ENCODE data around the gene ADK. TPM values are rescaled to one million over a fixed set of nuclear protein-coding genes. Genes with fewer than 3 reads are reported as not detected.

Gene ADK
- total and polyA plus RNA-seq, 2 of the 13 experiments (the other 11 are each of a cell fraction or from before 2014, with no cell fraction given): 48.6 to 79.1 TPM

DNA sequence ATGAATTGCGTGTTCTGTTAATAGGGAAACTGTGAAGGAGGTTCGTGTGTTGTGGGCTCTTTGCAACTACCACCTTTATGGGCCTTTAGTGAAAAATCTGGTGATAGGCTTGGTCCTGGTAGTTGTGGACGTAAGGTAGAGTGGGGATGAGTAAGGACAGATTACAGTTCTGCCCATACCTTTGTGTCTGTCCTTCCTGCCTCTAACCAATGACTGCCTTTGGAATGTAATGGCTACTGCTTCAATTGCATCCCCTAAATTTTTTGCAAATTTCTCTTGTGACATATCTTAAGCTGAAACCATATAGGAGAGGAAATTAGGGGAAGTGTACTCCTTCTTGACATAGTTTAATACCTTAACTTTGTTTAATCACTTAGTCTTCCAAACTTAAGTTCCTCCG lies 82.3 kb downstream of the ADK start:
- Histone ChIP-seq H3K9ac (ENCODE audit: insufficient read depth, low read depth, low read length) (no peak overlapping the region), H3K27me3 (ENCODE audit: control insufficient read depth in 1 of 2, insufficient read depth in 2 of 2, low read length in 2 of 2) (no peaks in the 10 kb centered on the region), H3K4me2 (ENCODE audit: low read depth, low read length) (no peak overlapping the region), H4K20me1 (ENCODE audit: insufficient read depth, low read length) (no peaks in the 10 kb centered on the region), H3K36me3 (replicated peaks in 1 of 2; ENCODE audit: control insufficient read depth in 1 of 2, insufficient read depth in 2 of 2, low read length in 2 of 2) (0 out of 5 replicates have a peak, but pooled peaks cover 0 to 6% of the 10 kb centered on the region in 2 experiments), H3K27ac (ENCODE audit: extremely low read length, insufficient read depth, low read length) (no peak overlapping the region), H2AFZ (ENCODE audit: low read length) (no peak overlapping the region), H3K4me3 (replicated peaks in 1 of 3; ENCODE audit: insufficient read depth in 1 of 3, low read depth in 2 of 3, low read length in 3 of 3) (no peak overlapping the region), H3K79me2 (ENCODE audit: insufficient read depth, low read length) (peaks cover 7% of the 10 kb centered on the region), H3K4me1 (ENCODE audit: insufficient read depth, low read length) (peaks cover 9% of the 10 kb centered on the region; the same call in 1 of the 2 replicates), H3K9me3 (ENCODE audit: low read length) (no peaks in the 10 kb centered on the region)
- in situ Hi-C loops (cut with HindIII; ENCODE audit: extremely low pct_ligation_motif_present, low pct_unique_long_range_greater_than_20kb) (no loop called here), intact Hi-C loops (cut with micrococcal nuclease; ENCODE audit: unreplicated experiment) (no loop called here)
- DNase-seq (ENCODE audit: low spot score): no peak
- TF ChIP-seq PTBP1 (IDR thresholded peaks at IDR 0.05; ENCODE audit: low read depth, low read length, poor library complexity, severe bottlenecking) (no peak), SRSF4 (IDR thresholded peaks at IDR 0.05; ENCODE audit: low read depth, low read length, poor library complexity, severe bottlenecking) (no peak), ZNF703 (CRISPR knock-in tag; IDR thresholded peaks at IDR 0.05; ENCODE audit: borderline replicate concordance) (no peak), ELF4 (CRISPR knock-in tag; IDR thresholded peaks at IDR 0.05; ENCODE audit: borderline replicate concordance) (no peak), HOXD1 (CRISPR knock-in tag; IDR thresholded peaks at IDR 0.05) (no peak), NR2F2 (IDR thresholded peaks at IDR 0.05; ENCODE audit: borderline replicate concordance, low read depth) (no peak), NAIF1 (CRISPR knock-in tag; IDR thresholded peaks at IDR 0.05; ENCODE audit: borderline replicate concordance) (no peak)
- TF ChIP-seq, protein P1, sequence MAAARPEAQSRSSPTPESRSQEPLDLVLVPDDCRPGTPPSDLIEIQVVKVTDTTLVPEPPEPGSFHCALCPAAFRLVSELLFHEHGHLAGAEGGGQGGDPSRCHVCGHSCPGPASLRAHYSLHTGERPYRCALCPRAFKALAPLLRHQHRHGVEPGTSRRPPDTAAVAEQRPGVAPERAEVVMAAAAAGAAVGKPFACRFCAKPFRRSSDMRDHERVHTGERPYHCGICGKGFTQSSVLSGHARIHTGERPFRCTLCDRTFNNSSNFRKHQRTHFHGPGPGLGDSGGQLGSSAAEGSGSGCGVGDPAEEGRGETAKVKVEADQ (CRISPR knock-in tag; IDR thresholded peaks at IDR 0.05; ENCODE audit: borderline replicate concordance): no peak
- TF ChIP-seq, protein P2, sequence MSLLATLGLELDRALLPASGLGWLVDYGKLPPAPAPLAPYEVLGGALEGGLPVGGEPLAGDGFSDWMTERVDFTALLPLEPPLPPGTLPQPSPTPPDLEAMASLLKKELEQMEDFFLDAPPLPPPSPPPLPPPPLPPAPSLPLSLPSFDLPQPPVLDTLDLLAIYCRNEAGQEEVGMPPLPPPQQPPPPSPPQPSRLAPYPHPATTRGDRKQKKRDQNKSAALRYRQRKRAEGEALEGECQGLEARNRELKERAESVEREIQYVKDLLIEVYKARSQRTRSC (CRISPR knock-in tag; IDR thresholded peaks at IDR 0.05; ENCODE audit: low read depth): no peak
- TF ChIP-seq, protein P3, sequence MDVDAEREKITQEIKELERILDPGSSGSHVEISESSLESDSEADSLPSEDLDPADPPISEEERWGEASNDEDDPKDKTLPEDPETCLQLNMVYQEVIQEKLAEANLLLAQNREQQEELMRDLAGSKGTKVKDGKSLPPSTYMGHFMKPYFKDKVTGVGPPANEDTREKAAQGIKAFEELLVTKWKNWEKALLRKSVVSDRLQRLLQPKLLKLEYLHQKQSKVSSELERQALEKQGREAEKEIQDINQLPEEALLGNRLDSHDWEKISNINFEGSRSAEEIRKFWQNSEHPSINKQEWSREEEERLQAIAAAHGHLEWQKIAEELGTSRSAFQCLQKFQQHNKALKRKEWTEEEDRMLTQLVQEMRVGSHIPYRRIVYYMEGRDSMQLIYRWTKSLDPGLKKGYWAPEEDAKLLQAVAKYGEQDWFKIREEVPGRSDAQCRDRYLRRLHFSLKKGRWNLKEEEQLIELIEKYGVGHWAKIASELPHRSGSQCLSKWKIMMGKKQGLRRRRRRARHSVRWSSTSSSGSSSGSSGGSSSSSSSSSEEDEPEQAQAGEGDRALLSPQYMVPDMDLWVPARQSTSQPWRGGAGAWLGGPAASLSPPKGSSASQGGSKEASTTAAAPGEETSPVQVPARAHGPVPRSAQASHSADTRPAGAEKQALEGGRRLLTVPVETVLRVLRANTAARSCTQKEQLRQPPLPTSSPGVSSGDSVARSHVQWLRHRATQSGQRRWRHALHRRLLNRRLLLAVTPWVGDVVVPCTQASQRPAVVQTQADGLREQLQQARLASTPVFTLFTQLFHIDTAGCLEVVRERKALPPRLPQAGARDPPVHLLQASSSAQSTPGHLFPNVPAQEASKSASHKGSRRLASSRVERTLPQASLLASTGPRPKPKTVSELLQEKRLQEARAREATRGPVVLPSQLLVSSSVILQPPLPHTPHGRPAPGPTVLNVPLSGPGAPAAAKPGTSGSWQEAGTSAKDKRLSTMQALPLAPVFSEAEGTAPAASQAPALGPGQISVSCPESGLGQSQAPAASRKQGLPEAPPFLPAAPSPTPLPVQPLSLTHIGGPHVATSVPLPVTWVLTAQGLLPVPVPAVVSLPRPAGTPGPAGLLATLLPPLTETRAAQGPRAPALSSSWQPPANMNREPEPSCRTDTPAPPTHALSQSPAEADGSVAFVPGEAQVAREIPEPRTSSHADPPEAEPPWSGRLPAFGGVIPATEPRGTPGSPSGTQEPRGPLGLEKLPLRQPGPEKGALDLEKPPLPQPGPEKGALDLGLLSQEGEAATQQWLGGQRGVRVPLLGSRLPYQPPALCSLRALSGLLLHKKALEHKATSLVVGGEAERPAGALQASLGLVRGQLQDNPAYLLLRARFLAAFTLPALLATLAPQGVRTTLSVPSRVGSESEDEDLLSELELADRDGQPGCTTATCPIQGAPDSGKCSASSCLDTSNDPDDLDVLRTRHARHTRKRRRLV (CRISPR knock-in tag; IDR thresholded peaks at IDR 0.05): no peak
- ChIA-PET POLR2A (no interaction called here), CTCF (ENCODE audit: low intra/inter-chr PET ratio, low total read pairs) (no interaction called here)
- 94% methylated on average over 4 of the region's 4 CpGs for WGBS (ENCODE audit: low lambda C conversion rate)
- no peak for FAIRE-seq
- BruUV-seq (replicated peaks): no TSS peak
- ATAC-seq: no peak
